T-cell (primary cell): ENCODE results near the gene FHIT. TPM values are rescaled to one million over a fixed set of nuclear protein-coding genes. Genes with fewer than 3 reads are reported as not detected.

Experiments used
- ATAC-seq, 4 experiments: fragments of 200-7000 bp in 3 of 4; fragments of 150-1000 bp in 1 of 4; cut with Tn5 transposase; replicated peaks in 1 of 4; 1 replicate in 3 of 4; 2 replicates in 1 of 4; pipeline ENCODE4 v1.10.0; 2021; ENCODE audit warnings: moderate library complexity in 3 of 4, mild to moderate bottlenecking in 2 of 4, moderate number of reproducible peaks in 1 of 4
- CTCF ChIA-PET, 2 donors: fragments of 300-600 bp; sonication (Branson Sonifier 250); formaldehyde crosslinking; loops; one replicate each; lab custom pipeline; 2022; ENCODE audit warnings: antibody characterized with exemption in 2 of 2; lab: Charles Lee
- POLR2A ChIA-PET, 2 donors: fragments of 300-600 bp; sonication (Branson Sonifier 250); formaldehyde crosslinking; loops; one replicate each; lab custom pipeline; 2022; ENCODE audit warnings: antibody characterized with exemption in 2 of 2; lab: Charles Lee
- DNase-seq, 35 experiments: peaks; one replicate each; pipeline versions ENCODE4 v3.0.0 to v3.0.0-alpha.2; 2013 to 2023
- H3K27ac ChIP-seq: one replicate; pipeline ENCODE4 v1.5.1; 2013; ENCODE audit warnings: low read length
- H3K27me3 ChIP-seq, 2 experiments: replicated peaks in 1 of 2; 1 replicate in 1 of 2; 2 replicates in 1 of 2; pipeline versions ENCODE4 v1.6.1 to v1.7.0; 2013; ENCODE audit warnings: low read length in 1 of 2, mixed read lengths in 1 of 2; ENCODE audit not compliant: control insufficient read depth in 2 of 2, insufficient read depth in 2 of 2; ENCODE audit errors: extremely low read depth in 1 of 2
- H3K36me3 ChIP-seq, 2 donors: 1 replicate in 1 of 2; 2 replicates in 1 of 2; pipeline versions ENCODE4 v1.6.1 to v1.7.0; 2013; ENCODE audit warnings: low read length in 1 of 2; ENCODE audit not compliant: control insufficient read depth in 2 of 2, insufficient read depth in 1 of 2; ENCODE audit errors: extremely low read depth in 1 of 2
- H3K4me1 ChIP-seq, 2 experiments: 1 replicate in 1 of 2; 2 replicates in 1 of 2; pipeline versions ENCODE4 v1.6.1 to v1.7.0; 2013; ENCODE audit warnings: low read length in 2 of 2, mixed read lengths in 1 of 2; ENCODE audit not compliant: insufficient read depth in 2 of 2, control insufficient read depth in 1 of 2; ENCODE audit errors: extremely low read depth in 1 of 2
- H3K4me3 ChIP-seq, 2 donors: 1 replicate in 1 of 2; 2 replicates in 1 of 2; pipeline versions ENCODE4 v1.5.1 to v1.7.0; 2013; ENCODE audit warnings: mild to moderate bottlenecking in 2 of 2, low read length in 1 of 2, moderate library complexity in 1 of 2; ENCODE audit not compliant: control insufficient read depth in 1 of 2; ENCODE audit errors: extremely low read depth in 1 of 2
- H3K9me3 ChIP-seq: 2 replicates; pipeline ENCODE4 v1.7.0; 2013
- H3K27ac Mint-ChIP-seq, 2 donors: one replicate each; pipeline ENCODE4 v1.8.0; 2020 to 2021; ENCODE audit warnings: mild to moderate bottlenecking in 2 of 2, mixed read lengths in 2 of 2
- H3K27me3 Mint-ChIP-seq, 2 donors: one replicate each; pipeline ENCODE4 v1.8.0; 2021 to 2022; ENCODE audit warnings: mixed read lengths in 2 of 2
- H3K36me3 Mint-ChIP-seq: one replicate; pipeline ENCODE4 v1.8.0; 2021; ENCODE audit warnings: mixed read lengths
- H3K4me1 Mint-ChIP-seq, 3 donors: one replicate each; pipeline ENCODE4 v1.8.0; 2020 to 2022; ENCODE audit warnings: mixed read lengths in 3 of 3, mild to moderate bottlenecking in 1 of 3
- H3K4me3 Mint-ChIP-seq, 3 donors: one replicate each; pipeline ENCODE4 v1.8.0; 2020 to 2022; ENCODE audit warnings: mild to moderate bottlenecking in 3 of 3, mixed read lengths in 3 of 3, moderate library complexity in 3 of 3
- H3K9me3 Mint-ChIP-seq, 3 donors: one replicate each; pipeline ENCODE4 v1.8.0; 2020 to 2022; ENCODE audit warnings: mixed read lengths in 3 of 3
- WGBS: methylation state at CpG from one replicate; pipeline ENCODE4 v1.1.5; 2013; ENCODE audit warnings: missing lambda C conversion rate; ENCODE audit not compliant: insufficient coverage; 5-methylcytosine and 5-hydroxymethylcytosine counted together
- total RNA-seq, 35 experiments: library from RNA in 6 of 35; stranded (reverse) in 6 of 35; fragments of 120-200 nt in 1 of 35; gene quantifications; one replicate each; pipeline versions ENCODE4 v1.2.1 to v1.2.4 and lab custom pipeline; 2013 to 2026

Gene FHIT
- total RNA-seq, 5 donors from 2014 or later (not counting 1 experiment from before 2014, with no cell fraction given), result 33.1 to 197 (median 78.3) TPM

GRCh38 chr3:59798372-59799086 is 1452.7 kb downstream of the FHIT start:
- H3K4me1 ChIP-seq, result peaks cover 0 to 2% of the 10 kb centered on the region in 2 experiments
- DNase-seq (no peak), ATAC-seq (no peak)
- Mint-ChIP-seq H3K4me1 (peaks cover 10 to 42% (median 18%) of the 10 kb centered on the region in 3 donors), H3K27ac (no peak overlapping the region), H3K36me3 (peaks cover 36% of the 10 kb centered on the region), H3K4me3 (no peak overlapping the region), H3K27me3 (no peaks in the 10 kb centered on the region), H3K9me3 (no peaks in the 10 kb centered on the region)
- H3K4me3 ChIP-seq, result no peak overlapping the region
- 97% methylated on average over 3 of the region's 6 CpGs for WGBS
- ChIA-PET CTCF (no interaction called here), POLR2A (no interaction called here)
- no peaks in the 10 kb centered on the region for H3K9me3 ChIP-seq
- H3K27me3 ChIP-seq, result peaks cover 0 to 2% of the 10 kb centered on the region in 2 experiments
- H3K36me3 ChIP-seq, result no peaks in the 10 kb centered on the region
- no peak overlapping the region for H3K27ac ChIP-seq

- no peaks in the 10 kb centered on the region for H3K27me3 ChIP-seq
- ATAC-seq (no peak), DNase-seq (no peak)
- H3K27ac Mint-ChIP-seq, result no peak overlapping the region
- peaks cover 0 to 2% of the 10 kb centered on the region in 2 experiments for H3K4me1 ChIP-seq
- no peaks in the 10 kb centered on the region for H3K36me3 ChIP-seq
- no CpG with 5 or more reads among the region's 5 CpGs for WGBS
- no peaks in the 10 kb centered on the region for H3K9me3 ChIP-seq
- peaks cover 39% of the 10 kb centered on the region for H3K36me3 Mint-ChIP-seq
- no peaks in the 10 kb centered on the region for H3K9me3 Mint-ChIP-seq
- no peak overlapping the region for H3K4me3 ChIP-seq
- ChIA-PET CTCF (interaction anchor here in 1 of 2 donors (0.6 kb wide), 1 partner anchor 485 kb away, joined by 3 read pairs; no protein-coding TSS in a partner anchor), POLR2A (interaction anchor here in 1 of 2 donors (0.5 kb wide), 1 partner anchor 10 kb away, joined by 5 read pairs; no protein-coding TSS in a partner anchor)
- no peak overlapping the region for H3K4me3 Mint-ChIP-seq
- peaks cover 10 to 39% (median 22%) of the 10 kb centered on the region in 3 donors for H3K4me1 Mint-ChIP-seq
- H3K27me3 Mint-ChIP-seq, result no peaks in the 10 kb centered on the region
- H3K27ac ChIP-seq, result no peak overlapping the region
These were observed 1453.7 kb downstream of the FHIT start for GRCh38 chr3:59797533-59797932.

GRCh38 chr3:59796456-59796855 is 1454.8 kb downstream of the FHIT start:
- WGBS, result no CpG with 5 or more reads among the region's 2 CpGs
- POLR2A ChIA-PET, result no interaction called here
- CTCF ChIA-PET, result no interaction called here
- no peak overlapping the region for H3K27ac Mint-ChIP-seq
- Histone ChIP-seq H3K27ac (no peak overlapping the region), H3K4me1 (no peaks in the 10 kb centered on the region), H3K36me3 (no peaks in the 10 kb centered on the region), H3K9me3 (no peaks in the 10 kb centered on the region), H3K27me3 (no peaks in the 10 kb centered on the region), H3K4me3 (no peak overlapping the region)
- no peaks in the 10 kb centered on the region for H3K27me3 Mint-ChIP-seq
- DNase-seq, result no peak
- H3K36me3 Mint-ChIP-seq, result peaks cover 39% of the 10 kb centered on the region
- H3K9me3 Mint-ChIP-seq, result no peaks in the 10 kb centered on the region
- H3K4me1 Mint-ChIP-seq, result peaks cover 10 to 37% (median 23%) of the 10 kb centered on the region in 3 donors
- H3K4me3 Mint-ChIP-seq, result no peak overlapping the region
- no peak for ATAC-seq

- ChIA-PET POLR2A (no interaction called here), CTCF (no interaction called here)
- H3K36me3 ChIP-seq, result no peaks in the 10 kb centered on the region
- Mint-ChIP-seq H3K27ac (no peak overlapping the region), H3K4me1 (peaks cover 12 to 42% (median 26%) of the 10 kb centered on the region in 3 donors), H3K4me3 (no peak overlapping the region), H3K9me3 (no peaks in the 10 kb centered on the region), H3K27me3 (no peaks in the 10 kb centered on the region), H3K36me3 (peaks cover 39% of the 10 kb centered on the region)
- WGBS, result 97% methylated on average over 5 of the region's 7 CpGs
- no peak overlapping the region for H3K4me3 ChIP-seq
- no peaks in the 10 kb centered on the region for H3K27me3 ChIP-seq
- no peak overlapping the region for H3K27ac ChIP-seq
- H3K9me3 ChIP-seq, result no peaks in the 10 kb centered on the region
- no peak for ATAC-seq
- H3K4me1 ChIP-seq, result peaks cover 0 to under 1% of the 10 kb centered on the region in 2 experiments
- no peak for DNase-seq
These were observed 1455.5 kb downstream of the FHIT start for GRCh38 chr3:59795756-59796155.

GRCh38 chr3:59793976-59794375 is 1457.3 kb downstream of the FHIT start:
- H3K36me3 Mint-ChIP-seq, result peaks cover 31% of the 10 kb centered on the region
- no peak for DNase-seq

GRCh38 chr3:59791774-59792308 is 1459.4 kb downstream of the FHIT start:
- DNase-seq (no peak), ATAC-seq (no peak)
- Histone ChIP-seq H3K27me3 (no peaks in the 10 kb centered on the region), H3K9me3 (no peaks in the 10 kb centered on the region), H3K36me3 (no peaks in the 10 kb centered on the region), H3K27ac (no peak overlapping the region), H3K4me1 (peaks cover 0 to 8% of the 10 kb centered on the region in 2 experiments), H3K4me3 (no peak overlapping the region)
- Mint-ChIP-seq H3K9me3 (no peaks in the 10 kb centered on the region), H3K27ac (no peak overlapping the region), H3K36me3 (peaks cover 30% of the 10 kb centered on the region), H3K4me1 (peaks cover 13 to 53% (median 35%) of the 10 kb centered on the region in 3 donors), H3K27me3 (no peaks in the 10 kb centered on the region), H3K4me3 (no peak overlapping the region)
- ChIA-PET CTCF (no interaction called here), POLR2A (no interaction called here)
- 50% methylated on average over 2 of the region's 3 CpGs for WGBS

More at GRCh38 chr3:59793976-59794375, 1457.3 kb downstream of the FHIT start:
- CTCF ChIA-PET, result no interaction called here
- peaks cover 0 to 8% of the 10 kb centered on the region in 2 experiments for H3K4me1 ChIP-seq
- H3K9me3 Mint-ChIP-seq, result no peaks in the 10 kb centered on the region
- no peaks in the 10 kb centered on the region for H3K36me3 ChIP-seq
- H3K4me3 ChIP-seq, result no peak overlapping the region
- H3K27ac Mint-ChIP-seq, result no peak overlapping the region
- POLR2A ChIA-PET, result no interaction called here
- H3K27me3 Mint-ChIP-seq, result no peaks in the 10 kb centered on the region
- 81% methylated on average over 8 of the region's 12 CpGs for WGBS
- ATAC-seq, result no peak
- H3K9me3 ChIP-seq, result no peaks in the 10 kb centered on the region
- no peak overlapping the region for H3K4me3 Mint-ChIP-seq
- no peaks in the 10 kb centered on the region for H3K27me3 ChIP-seq
- H3K27ac ChIP-seq, result no peak overlapping the region
- peaks cover 15 to 47% (median 32%) of the 10 kb centered on the region in 3 donors for H3K4me1 Mint-ChIP-seq
